ENCODE measurements around the gene ALG12.

DNA sequence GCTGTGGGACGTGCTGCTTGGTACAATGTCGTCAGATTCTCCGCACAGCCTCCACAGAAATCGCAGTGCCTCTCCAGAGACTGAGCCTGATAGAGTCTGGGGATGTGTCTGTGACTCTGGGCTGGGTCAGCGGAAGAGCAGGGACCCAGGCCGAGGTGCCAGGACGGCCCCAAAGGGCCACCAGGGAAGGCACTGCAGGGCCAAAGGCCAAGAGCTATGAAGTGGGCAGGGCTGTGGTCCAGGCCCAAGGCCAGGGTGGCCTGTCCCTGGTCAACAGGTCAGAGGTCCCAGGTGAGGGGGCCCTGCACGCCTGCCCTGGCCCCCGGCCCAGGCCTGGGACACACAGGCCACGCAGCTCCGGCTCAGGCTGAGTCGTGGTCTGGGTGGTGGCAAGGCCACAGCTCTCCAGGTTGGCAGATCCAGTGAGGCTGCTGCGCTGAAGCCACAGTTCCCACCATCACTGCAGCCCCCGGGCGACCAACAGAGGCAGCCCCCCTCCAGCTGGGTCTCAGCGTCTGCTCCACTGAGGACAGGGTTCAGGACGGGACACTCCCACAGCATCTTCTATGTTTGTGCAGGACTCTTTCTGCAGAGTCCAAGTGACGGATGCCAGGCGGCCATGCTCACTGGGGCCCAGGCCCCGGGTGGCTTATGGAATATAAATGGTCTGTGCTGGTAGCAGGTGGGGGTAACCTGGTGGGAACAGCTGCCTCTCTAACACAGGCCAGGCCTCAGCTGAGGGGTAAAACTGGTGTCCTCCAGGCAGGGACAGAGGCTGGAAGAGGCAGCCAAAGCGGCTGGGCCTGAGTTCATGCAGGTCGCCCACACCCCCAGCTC, 37.6 kb upstream of the ALG12 start:
- TF ChIP-seq, protein P1, sequence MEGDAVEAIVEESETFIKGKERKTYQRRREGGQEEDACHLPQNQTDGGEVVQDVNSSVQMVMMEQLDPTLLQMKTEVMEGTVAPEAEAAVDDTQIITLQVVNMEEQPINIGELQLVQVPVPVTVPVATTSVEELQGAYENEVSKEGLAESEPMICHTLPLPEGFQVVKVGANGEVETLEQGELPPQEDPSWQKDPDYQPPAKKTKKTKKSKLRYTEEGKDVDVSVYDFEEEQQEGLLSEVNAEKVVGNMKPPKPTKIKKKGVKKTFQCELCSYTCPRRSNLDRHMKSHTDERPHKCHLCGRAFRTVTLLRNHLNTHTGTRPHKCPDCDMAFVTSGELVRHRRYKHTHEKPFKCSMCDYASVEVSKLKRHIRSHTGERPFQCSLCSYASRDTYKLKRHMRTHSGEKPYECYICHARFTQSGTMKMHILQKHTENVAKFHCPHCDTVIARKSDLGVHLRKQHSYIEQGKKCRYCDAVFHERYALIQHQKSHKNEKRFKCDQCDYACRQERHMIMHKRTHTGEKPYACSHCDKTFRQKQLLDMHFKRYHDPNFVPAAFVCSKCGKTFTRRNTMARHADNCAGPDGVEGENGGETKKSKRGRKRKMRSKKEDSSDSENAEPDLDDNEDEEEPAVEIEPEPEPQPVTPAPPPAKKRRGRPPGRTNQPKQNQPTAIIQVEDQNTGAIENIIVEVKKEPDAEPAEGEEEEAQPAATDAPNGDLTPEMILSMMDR (IDR thresholded peaks at IDR 0.05) = no peak
- TF ChIP-seq, protein P2, sequence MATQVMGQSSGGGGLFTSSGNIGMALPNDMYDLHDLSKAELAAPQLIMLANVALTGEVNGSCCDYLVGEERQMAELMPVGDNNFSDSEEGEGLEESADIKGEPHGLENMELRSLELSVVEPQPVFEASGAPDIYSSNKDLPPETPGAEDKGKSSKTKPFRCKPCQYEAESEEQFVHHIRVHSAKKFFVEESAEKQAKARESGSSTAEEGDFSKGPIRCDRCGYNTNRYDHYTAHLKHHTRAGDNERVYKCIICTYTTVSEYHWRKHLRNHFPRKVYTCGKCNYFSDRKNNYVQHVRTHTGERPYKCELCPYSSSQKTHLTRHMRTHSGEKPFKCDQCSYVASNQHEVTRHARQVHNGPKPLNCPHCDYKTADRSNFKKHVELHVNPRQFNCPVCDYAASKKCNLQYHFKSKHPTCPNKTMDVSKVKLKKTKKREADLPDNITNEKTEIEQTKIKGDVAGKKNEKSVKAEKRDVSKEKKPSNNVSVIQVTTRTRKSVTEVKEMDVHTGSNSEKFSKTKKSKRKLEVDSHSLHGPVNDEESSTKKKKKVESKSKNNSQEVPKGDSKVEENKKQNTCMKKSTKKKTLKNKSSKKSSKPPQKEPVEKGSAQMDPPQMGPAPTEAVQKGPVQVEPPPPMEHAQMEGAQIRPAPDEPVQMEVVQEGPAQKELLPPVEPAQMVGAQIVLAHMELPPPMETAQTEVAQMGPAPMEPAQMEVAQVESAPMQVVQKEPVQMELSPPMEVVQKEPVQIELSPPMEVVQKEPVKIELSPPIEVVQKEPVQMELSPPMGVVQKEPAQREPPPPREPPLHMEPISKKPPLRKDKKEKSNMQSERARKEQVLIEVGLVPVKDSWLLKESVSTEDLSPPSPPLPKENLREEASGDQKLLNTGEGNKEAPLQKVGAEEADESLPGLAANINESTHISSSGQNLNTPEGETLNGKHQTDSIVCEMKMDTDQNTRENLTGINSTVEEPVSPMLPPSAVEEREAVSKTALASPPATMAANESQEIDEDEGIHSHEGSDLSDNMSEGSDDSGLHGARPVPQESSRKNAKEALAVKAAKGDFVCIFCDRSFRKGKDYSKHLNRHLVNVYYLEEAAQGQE (IDR thresholded peaks at IDR 0.05; ENCODE audit: low read depth, low read length) = no peak
- TF ChIP-seq TEAD4 (IDR thresholded peaks at IDR 0.05; ENCODE audit: borderline replicate concordance, insufficient read depth) (no peak), RCOR1 (IDR thresholded peaks at IDR 0.05; ENCODE audit: low read length) (no peak), RAD21 (IDR thresholded peaks at IDR 0.05; ENCODE audit: low read length) (no peak), TAF1 (IDR thresholded peaks at IDR 0.05; ENCODE audit: borderline replicate concordance, low read depth, low read length) (no peak), MXI1 (IDR thresholded peaks at IDR 0.05; ENCODE audit: low read depth, low read length) (no peak), YY1 (IDR thresholded peaks at IDR 0.05; ENCODE audit: low read depth) (no peak), POLR2AphosphoS5 (IDR thresholded peaks at IDR 0.05; ENCODE audit: low read depth, low read length) (no peak)
- TF ChIP-seq, protein P3, sequence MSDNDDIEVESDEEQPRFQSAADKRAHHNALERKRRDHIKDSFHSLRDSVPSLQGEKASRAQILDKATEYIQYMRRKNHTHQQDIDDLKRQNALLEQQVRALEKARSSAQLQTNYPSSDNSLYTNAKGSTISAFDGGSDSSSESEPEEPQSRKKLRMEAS (IDR thresholded peaks at IDR 0.05; ENCODE audit: low read depth) = no peak
